ENCODE results near the gene CYP21A2.

Gene CYP21A2

GRCh38 chr6:32083812-32084768 is 45.9 kb downstream of the CYP21A2 start:
- no peak for DNase-seq (ENCODE audit: low read depth)

- DNase-seq (ENCODE audit: low read depth) = no peak
Observed at GRCh38 chr6:32084780-32085179, 46.6 kb downstream of the CYP21A2 start.

- DNase-seq (ENCODE audit: low read depth) = no peak
Observed at GRCh38 chr6:32085759-32086459, 47.7 kb downstream of the CYP21A2 start.

GRCh38 chr6:32086661-32087573 is 48.7 kb downstream of the CYP21A2 start:
- no peak for DNase-seq (ENCODE audit: low read depth)

GRCh38 chr6:32087574-32088486 is 49.6 kb downstream of the CYP21A2 start:
- peak; percentile 48 for DNase-seq (ENCODE audit: low read depth)

- DNase-seq (ENCODE audit: low read depth) = no peak
Observed at GRCh38 chr6:32088487-32089049, 50.4 kb downstream of the CYP21A2 start.

GRCh38 chr6:32089082-32089828 is 51.0 kb downstream of the CYP21A2 start:
- no peak for DNase-seq (ENCODE audit: low read depth)

Data from stimulated activated CD8-positive, alpha-beta memory T cell treated with anti-CD3 and anti-CD28 coated beads, Interleukin-12 subunit alpha, Interleukin-12 subunit beta, amount 100 ng/mL, for 1 hour (primary cell).